ENCODE results near the gene PDIA6. TPM values are rescaled to one million over a fixed set of nuclear protein-coding genes. Genes with fewer than 3 reads are reported as not detected.

PDIA6 gene
- total and polyA plus RNA-seq, 2 donors (not counting 1 experiment from before 2014, with no cell fraction given) = 23.8 to 53.8 TPM

DNA sequence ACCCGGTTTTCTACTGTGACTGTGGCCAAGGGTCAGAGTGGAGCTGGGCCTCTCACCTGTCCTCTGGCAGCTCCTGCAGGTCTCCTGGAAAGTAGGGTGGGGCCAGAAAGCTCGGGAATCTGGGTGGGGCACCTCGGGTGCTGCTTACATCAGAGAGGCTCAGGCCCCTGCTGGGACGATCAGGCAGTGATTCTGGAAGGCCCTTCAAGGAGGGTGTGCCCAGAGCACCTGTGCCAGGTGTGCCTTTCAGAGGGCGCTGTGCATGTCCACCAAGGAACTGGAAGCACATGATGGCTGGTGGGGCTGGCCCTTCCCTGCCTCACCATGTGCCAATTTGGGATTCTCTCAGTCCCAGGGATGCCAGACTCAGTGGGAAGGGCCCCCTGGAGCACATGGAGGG, 47.1 kb downstream of the PDIA6 start:
- Mint-ChIP-seq H3K27ac (no peak overlapping the region), H3K4me1 (peaks cover 11% of the 10 kb centered on the region), H3K27me3 (no peaks in the 10 kb centered on the region), H3K9me3 (ENCODE audit: insufficient read depth) (no peaks in the 10 kb centered on the region), H3K4me3 (no peak overlapping the region)
- H3K27me3 ChIP-seq (replicated peaks in 1 of 4; ENCODE audit: control extremely low read depth in 1 of 4, control insufficient read depth in 3 of 4, insufficient read depth in 4 of 4, low read length in 3 of 4) = peaks cover 0 to 2% (median 0%) of the 10 kb centered on the region in 4 experiments
- POLR2A ChIA-PET = no interaction called here
- ATAC-seq (ENCODE audit: low read depth) (no peak), DNase-seq (no peak)
- intact Hi-C loops (cut with micrococcal nuclease) = no loop called here
- H3K79me2 ChIP-seq (ENCODE audit: control insufficient read depth, insufficient read depth, low read length) = no peaks in the 10 kb centered on the region
- CTCF ChIA-PET = no interaction called here
- no peak overlapping the region for H3K27ac ChIP-seq (ENCODE audit: low read length in 2 of 2)
- TF ChIP-seq, protein P1, sequence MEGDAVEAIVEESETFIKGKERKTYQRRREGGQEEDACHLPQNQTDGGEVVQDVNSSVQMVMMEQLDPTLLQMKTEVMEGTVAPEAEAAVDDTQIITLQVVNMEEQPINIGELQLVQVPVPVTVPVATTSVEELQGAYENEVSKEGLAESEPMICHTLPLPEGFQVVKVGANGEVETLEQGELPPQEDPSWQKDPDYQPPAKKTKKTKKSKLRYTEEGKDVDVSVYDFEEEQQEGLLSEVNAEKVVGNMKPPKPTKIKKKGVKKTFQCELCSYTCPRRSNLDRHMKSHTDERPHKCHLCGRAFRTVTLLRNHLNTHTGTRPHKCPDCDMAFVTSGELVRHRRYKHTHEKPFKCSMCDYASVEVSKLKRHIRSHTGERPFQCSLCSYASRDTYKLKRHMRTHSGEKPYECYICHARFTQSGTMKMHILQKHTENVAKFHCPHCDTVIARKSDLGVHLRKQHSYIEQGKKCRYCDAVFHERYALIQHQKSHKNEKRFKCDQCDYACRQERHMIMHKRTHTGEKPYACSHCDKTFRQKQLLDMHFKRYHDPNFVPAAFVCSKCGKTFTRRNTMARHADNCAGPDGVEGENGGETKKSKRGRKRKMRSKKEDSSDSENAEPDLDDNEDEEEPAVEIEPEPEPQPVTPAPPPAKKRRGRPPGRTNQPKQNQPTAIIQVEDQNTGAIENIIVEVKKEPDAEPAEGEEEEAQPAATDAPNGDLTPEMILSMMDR (IDR thresholded peaks at IDR 0.05) = no peak
- TF ChIP-seq EZH2 (IDR thresholded peaks at IDR 0.05; ENCODE audit: borderline replicate concordance, insufficient read depth, low read depth, low read length, poor library complexity, severe bottlenecking) = no peak
- H3K4me2 ChIP-seq (replicated peaks; ENCODE audit: low read depth, low read length, poor library complexity, severe bottlenecking) = no peak overlapping the region
- H3K4me3 ChIP-seq (ENCODE audit: control extremely low read depth in 1 of 5, extremely low read depth in 1 of 5, insufficient read depth in 1 of 5, low read depth in 2 of 5, low read length in 4 of 5) = no peak overlapping the region
- H3K4me1 ChIP-seq (ENCODE audit: control insufficient read depth in 2 of 2, insufficient read depth in 2 of 2, low read length in 2 of 2) = peaks cover 8 to 9% of the 10 kb centered on the region in 2 donors
- H3K36me3 ChIP-seq (replicated peaks in 1 of 2; ENCODE audit: control extremely low read depth in 1 of 2, control insufficient read depth in 1 of 2, extremely low read depth in 1 of 2, insufficient read depth in 2 of 2, low read length in 1 of 2) = no peaks in the 10 kb centered on the region
- H4K20me1 ChIP-seq (ENCODE audit: control insufficient read depth, insufficient read depth, low read length, poor library complexity, severe bottlenecking) = no peaks in the 10 kb centered on the region
- 60% methylated on average over 5 of the region's 5 CpGs for WGBS (ENCODE audit: insufficient coverage)
- no peak overlapping the region for H2AFZ ChIP-seq (ENCODE audit: insufficient read depth, low read depth, low read length, poor library complexity, severe bottlenecking)
- no peak overlapping the region for H3K9ac ChIP-seq (ENCODE audit: low read length)
- peaks cover 0 to 3% (median 0%) of the 10 kb centered on the region in 3 donors for H3K9me3 ChIP-seq (ENCODE audit: control extremely low read depth in 1 of 3, control insufficient read depth in 2 of 3, insufficient read depth in 1 of 3, low read length in 2 of 3)

DNA sequence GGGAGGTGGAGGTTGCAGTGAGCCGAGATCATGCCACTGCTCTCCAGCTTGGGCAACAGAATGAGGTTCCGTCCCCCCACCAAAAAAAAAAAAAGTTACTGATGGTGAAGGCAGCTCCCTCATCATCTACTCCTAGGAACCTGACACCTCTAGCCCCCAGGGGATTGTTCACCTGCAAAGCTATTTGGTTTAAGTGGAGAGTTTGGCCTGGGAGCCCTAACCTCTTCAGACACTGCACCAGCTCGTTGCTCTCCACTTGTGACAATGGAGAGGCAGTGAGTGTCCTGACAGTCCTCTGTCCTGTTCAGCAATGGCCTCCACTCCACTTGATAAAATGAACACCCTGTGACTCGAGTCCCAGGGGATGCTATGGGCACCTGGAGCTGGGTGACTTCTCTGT, 47.7 kb downstream of the PDIA6 start:
- H4K20me1 ChIP-seq (ENCODE audit: control insufficient read depth, insufficient read depth, low read length, poor library complexity, severe bottlenecking) = no peaks in the 10 kb centered on the region
- no peaks in the 10 kb centered on the region for H3K36me3 ChIP-seq (replicated peaks in 1 of 2; ENCODE audit: control extremely low read depth in 1 of 2, control insufficient read depth in 1 of 2, extremely low read depth in 1 of 2, insufficient read depth in 2 of 2, low read length in 1 of 2)
- no peak overlapping the region for H2AFZ ChIP-seq (ENCODE audit: insufficient read depth, low read depth, low read length, poor library complexity, severe bottlenecking)
- H3K4me2 ChIP-seq (replicated peaks; ENCODE audit: low read depth, low read length, poor library complexity, severe bottlenecking) = no peak overlapping the region
- no peak overlapping the region for H3K4me3 Mint-ChIP-seq
- H3K27ac ChIP-seq (ENCODE audit: low read length in 2 of 2) = no peak overlapping the region
- H3K9me3 ChIP-seq (ENCODE audit: control extremely low read depth in 1 of 3, control insufficient read depth in 2 of 3, insufficient read depth in 1 of 3, low read length in 2 of 3) = peaks cover 0 to 3% (median 0%) of the 10 kb centered on the region in 3 donors
- peaks cover 0 to 2% (median 0%) of the 10 kb centered on the region in 4 experiments for H3K27me3 ChIP-seq (replicated peaks in 1 of 4; ENCODE audit: control extremely low read depth in 1 of 4, control insufficient read depth in 3 of 4, insufficient read depth in 4 of 4, low read length in 3 of 4)
- whole genome bisulfite sequencing (ENCODE audit: insufficient coverage) = 100% methylated on average over 2 of the region's 4 CpGs
- H3K4me3 ChIP-seq (ENCODE audit: control extremely low read depth in 1 of 5, extremely low read depth in 1 of 5, insufficient read depth in 1 of 5, low read depth in 2 of 5, low read length in 4 of 5) = no peak overlapping the region
- no peaks in the 10 kb centered on the region for H3K27me3 Mint-ChIP-seq
- no peak overlapping the region for H3K9ac ChIP-seq (ENCODE audit: low read length)
- no peak overlapping the region for H3K27ac Mint-ChIP-seq
- DNase-seq (no peak), ATAC-seq (ENCODE audit: low read depth) (no peak)
- POLR2A ChIA-PET = no interaction called here
- intact Hi-C loops (cut with micrococcal nuclease) = no loop called here
- H3K4me1 Mint-ChIP-seq = peaks cover 11% of the 10 kb centered on the region
- H3K9me3 Mint-ChIP-seq (ENCODE audit: insufficient read depth) = no peaks in the 10 kb centered on the region
- TF ChIP-seq EZH2 (IDR thresholded peaks at IDR 0.05; ENCODE audit: borderline replicate concordance, insufficient read depth, low read depth, low read length, poor library complexity, severe bottlenecking) = no peak
- TF ChIP-seq, protein P1 (IDR thresholded peaks at IDR 0.05) = no peak
- H3K79me2 ChIP-seq (ENCODE audit: control insufficient read depth, insufficient read depth, low read length) = no peaks in the 10 kb centered on the region
- H3K4me1 ChIP-seq (ENCODE audit: control insufficient read depth in 2 of 2, insufficient read depth in 2 of 2, low read length in 2 of 2) = peaks cover 8 to 9% of the 10 kb centered on the region in 2 donors
- CTCF ChIA-PET = no interaction called here

Data from B cell (primary cell).